CD4-positive, alpha-beta T cell treated with Interferon alpha-2 for 1 hour (primary cell): ENCODE measurements around the gene OR11H6.
"Not testable (repeated sequence)": the region's sequence is repeated elsewhere in the genome, so short reads cannot be mapped to it uniquely, and the experiment has no call there.

ENCODE experiments used
- DNase-seq, 2 donors: peaks; one replicate each; pipeline ENCODE4 v3.0.0-alpha.2; 2020 to 2022

The OR11H6 gene, protein sequence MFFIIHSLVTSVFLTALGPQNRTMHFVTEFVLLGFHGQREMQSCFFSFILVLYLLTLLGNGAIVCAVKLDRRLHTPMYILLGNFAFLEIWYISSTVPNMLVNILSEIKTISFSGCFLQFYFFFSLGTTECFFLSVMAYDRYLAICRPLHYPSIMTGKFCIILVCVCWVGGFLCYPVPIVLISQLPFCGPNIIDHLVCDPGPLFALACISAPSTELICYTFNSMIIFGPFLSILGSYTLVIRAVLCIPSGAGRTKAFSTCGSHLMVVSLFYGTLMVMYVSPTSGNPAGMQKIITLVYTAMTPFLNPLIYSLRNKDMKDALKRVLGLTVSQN

DNA sequence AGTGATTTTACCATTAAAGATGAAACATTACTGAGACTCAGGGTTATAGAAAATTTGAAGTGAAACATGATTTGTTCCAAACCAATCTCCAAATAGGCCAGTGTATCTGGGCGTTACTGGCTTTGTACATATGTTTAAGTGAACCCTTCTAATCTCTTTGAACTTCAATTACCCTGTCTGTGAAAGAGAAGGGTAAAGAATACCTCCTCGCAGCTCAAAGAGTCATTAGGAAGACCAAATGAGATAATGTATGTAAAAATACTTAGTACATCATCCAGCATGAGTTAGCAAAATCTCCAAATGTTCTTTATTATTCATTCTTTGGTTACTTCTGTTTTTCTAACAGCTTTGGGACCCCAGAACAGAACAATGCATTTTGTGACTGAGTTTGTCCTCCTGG is at the start of gene OR11H6:
Gene OR11H6, plus strand, starts transcription at position 301 of the 400 bp plus-strand sequence. Its CDS starts 0 bp downstream, at position 301.
- DNase-seq, result no peak

DNA sequence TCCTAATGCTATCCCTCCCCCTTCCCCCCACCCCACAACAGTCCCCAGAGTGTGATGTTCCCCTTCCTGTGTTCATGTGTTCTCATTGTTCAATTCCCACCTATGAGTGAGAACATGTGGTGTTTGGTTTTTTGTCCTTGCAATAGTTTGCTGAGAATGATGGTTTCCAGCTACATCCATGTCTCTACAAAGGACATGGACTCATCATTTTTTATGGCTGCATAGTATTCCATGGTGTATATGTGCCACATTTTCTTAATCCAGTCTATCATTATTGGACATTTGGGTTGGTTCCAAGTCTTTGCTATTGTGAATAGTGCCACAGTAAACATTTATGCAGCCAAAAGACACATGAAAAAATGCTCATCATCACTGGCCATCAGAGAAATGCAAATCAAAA is 49.3 kb upstream of the OR11H6 start:
- not testable (repeated sequence) for DNase-seq

DNA sequence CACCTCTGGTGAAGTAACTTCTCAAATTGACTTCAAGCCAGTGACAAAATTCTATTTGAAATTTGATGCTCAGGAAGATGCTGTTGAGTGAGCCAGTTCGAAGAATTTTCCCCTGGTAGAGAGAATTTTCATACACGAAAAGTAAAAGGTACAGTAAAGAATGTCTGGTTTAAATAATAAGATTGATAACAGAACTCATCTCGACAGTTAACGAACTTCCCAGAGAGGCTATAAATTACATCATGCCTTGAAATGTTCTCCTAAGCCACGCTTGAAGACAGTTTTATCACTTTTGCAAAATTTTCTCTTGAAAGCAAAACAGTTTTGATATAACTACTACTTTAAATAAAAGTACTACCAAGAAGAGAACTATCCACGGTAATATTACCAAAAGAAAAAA is 47.2 kb upstream of the OR11H6 start:
- DNase-seq, result no peak

DNA sequence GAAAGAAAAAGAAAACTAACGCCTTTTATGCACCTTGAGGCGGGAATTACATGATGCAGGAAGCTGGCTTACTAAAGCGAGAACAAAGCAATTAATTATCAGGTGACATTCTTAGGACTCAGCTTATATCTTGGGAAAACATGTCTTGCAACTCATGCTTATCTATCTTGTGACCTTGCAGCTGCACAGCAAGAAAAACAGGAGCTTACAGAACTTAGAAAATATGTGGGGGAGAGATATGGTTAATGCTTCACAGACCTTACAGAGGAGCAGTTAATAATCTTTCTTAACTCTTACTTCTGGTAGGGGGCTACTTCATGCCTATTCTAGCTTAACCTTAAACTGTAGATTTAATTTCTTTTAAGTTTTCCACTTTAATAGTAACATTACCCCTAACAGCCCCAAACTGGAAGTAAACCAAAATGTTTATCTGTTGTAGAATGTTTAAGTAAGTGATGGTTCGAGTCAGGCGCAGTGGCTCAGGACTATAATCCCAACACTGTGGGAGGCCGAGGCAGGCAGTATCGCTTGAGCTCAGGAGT is 46.0 kb upstream of the OR11H6 start:
- DNase-seq, result no peak

DNA sequence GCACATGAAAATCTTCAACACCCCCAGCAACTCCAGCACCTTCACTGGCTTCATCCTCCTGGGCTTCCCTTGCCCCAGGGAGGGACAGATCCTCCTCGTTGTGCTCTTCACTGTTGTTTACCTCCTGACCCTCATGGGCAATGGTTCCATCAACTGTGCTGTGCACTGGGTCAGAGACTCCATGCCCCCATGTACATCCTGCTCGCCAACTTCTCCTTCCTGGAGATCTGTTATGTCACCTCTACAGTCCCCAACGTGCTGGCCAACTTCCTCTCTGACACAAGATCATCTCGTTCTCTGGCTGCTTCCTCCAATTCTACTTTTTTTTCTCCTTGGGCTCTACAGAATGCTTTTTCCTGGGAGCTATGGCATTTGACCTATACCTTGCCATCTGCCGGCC is 44.3 kb upstream of the OR11H6 start:
- DNase-seq, result peak in 1 of 2 donors; percentile 5

DNA sequence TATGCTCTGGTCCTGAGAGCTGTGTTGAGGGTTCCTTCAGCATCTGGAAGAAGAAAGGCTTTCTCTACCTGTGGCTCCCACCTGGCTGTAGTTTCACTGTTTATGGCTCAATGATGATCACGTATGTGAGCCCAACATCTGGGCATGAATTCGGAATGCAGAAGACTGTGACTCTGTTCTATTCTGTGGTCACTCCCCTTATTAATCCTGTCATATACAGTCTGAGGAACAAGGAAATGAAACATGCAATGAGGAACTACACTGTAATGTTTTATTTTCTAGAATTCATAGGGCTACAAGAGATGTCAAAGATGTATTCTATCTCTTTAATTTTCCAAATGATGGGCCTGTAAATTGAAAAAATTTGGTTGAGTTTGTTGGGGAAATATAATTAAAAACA is 43.6 kb upstream of the OR11H6 start:
- DNase-seq, result no peak

DNA sequence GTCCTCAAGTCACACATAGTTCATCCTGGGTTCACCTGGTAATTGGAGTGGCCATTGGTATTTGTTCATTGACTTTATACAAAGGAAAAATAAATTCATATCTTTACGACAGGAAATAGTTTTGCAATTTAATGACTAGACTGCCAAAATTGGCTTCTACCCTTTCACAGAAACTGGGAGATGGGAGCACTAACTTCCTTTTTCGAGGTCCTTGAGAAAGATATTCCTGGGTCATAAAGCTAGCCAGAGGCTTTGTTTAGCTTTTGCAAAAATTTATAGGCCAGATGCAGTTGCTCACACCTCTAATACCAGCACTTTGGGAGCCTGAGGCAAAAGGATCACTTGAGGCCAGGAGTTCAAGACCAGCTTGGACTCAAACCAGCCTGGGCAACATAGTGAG is 43.0 kb upstream of the OR11H6 start:
- no peak for DNase-seq

DNA sequence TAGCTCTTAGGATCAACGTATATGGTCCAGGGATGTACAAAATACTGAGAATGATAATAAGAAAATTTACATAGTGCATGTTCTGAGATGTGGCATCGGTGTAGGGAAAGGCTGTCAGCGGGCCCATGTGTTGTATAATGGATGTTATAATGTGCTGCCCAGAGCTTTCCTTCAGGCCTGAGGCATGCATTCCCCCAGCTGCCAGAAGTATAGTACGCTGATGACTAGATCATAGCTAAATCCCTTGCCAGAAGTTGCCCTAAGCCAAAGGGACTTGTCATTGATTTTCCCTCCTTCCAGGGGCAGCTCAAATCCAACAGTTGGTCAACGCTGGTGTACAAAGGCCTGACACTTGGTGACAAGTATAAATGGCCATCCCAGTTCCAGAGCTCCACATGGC is 39.3 kb upstream of the OR11H6 start:
- DNase-seq, result no peak

DNA sequence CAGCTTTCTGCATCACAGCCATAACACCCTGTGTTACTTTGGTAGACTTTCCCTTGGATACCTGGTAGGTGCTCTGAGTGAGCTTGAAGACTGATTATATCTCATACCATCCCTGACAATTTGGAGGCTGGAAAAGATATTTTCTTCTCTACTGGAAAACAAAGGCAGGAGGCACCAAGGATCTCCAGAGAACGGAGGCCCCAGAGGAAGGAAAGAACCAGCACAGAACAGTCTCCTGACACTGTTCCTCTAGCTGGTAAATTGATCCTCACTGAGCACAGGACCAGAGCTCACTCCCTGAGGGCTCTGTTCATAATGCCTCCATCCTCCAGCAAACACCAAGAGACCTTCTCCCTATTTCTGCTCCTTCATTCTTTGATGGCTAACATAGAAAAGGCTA is 32.9 kb upstream of the OR11H6 start, which contains the start of gene OR11G2:
Gene OR11G2, plus strand, starts transcription at position 301 of the 400 bp plus-strand sequence. CDS start 6,542 bp downstream, outside the sequence.
- DNase-seq, result no peak

DNA sequence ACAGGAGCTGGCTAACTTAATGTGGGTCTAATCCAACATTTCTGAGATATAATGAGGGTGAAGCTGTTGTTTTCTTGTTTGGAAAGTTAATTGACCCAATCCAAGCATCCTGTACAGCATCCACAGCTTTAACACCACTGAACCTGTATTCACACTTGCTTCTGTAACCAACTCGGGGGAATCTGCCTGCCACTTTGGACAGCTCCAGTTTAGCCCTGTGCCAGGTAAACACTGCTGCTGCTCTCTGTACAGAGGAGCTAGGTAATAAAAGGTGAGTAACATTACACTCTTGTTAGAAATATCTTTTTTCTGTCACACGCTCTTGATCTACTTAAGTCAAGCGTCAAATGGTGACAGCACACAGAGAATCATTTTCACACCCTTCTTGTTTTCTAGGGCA is 32.1 kb upstream of the OR11H6 start:
- no peak for DNase-seq

DNA sequence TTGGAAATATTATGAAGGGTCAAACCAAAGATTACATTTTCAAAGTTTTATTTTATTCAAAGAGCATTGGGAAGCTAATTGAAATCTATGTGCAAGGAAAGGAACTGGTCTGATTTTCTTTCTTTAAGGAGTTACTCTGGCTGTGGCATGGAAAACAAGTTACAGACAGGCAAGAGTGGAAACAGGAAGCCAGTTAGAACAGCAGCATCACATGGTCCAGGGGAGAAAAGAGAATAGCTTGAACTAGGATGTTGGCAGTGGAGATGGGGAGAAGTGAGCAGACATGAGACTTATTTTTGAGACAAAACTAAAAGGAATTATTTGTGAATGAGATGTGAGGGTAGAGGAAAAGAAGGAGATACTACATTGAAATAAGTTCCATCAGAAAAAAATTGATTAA is 29.4 kb upstream of the OR11H6 start:
- no peak for DNase-seq

DNA sequence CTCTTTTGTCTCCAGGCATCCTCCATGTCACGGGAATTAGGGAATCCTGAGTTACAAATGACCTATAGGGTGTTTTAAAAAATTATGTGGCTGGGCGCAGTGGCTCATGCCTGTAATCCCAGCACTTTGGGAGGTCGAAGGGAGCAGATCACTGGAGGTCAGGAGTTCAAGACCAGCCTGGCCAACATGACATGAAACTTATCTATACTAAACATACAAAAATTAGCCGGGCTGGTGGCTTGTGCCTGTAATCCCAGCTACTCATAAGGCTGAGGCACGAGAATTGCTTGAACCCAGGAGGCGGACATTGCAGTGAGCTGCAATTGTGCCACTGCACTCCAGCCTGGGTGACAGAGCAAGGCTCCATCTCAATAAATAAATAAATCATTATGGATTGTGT is 28.3 kb upstream of the OR11H6 start:
- not testable (repeated sequence) for DNase-seq

DNA sequence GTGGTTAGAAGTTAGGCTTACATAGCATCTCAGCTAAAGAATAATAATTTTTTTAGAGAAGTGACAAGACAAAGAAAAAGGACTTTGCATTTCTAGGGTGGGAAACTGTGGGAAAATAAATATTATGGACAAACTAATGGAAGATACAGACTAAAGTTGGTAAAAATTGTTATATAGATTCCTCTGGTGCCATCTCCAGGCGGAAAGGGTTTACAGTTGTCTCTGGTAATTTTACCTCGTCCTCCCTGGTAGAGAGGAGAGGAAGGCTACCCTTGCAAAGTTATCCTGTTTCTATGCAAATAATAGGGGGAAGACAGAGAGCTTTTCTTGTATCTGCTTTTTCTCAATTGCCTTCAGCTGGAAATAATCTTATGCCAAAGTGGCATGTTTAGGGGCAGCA is 27.6 kb upstream of the OR11H6 start:
- no peak for DNase-seq

DNA sequence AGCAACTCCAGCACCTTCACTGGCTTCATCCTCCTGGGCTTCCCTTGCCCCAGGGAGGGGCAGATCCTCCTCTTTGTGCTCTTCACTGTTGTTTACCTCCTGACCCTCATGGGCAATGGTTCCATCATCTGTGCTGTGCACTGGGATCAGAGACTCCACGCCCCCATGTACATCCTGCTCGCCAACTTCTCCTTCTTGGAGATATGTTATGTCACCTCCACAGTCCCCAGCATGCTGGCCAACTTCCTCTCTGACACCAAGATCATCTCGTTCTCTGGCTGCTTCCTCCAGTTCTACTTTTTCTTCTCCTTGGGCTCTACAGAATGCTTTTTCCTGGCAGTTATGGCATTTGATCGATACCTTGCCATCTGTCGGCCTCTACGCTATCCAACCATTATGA is 26.1 kb upstream of the OR11H6 start:
- DNase-seq, result no peak

DNA sequence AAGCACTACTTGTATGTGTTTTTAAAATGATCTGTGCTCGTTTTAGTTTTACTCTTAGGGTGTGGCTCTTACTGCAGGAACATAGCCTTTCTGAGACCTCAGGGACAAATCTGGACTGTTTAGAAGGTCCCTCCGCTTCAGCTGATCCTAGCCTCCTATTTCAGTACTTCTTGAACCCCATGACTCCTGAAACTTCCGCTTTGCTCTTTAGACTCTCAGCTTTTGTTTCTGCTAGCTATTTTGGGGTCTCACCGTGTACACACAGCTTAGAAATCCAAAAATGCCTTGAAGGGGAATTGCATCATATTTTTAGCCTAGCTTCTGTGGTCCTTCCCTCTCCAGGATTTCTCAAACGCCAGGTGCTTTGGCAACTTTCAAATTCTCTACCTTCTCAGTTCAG is 24.5 kb upstream of the OR11H6 start:
- DNase-seq, result no peak

DNA sequence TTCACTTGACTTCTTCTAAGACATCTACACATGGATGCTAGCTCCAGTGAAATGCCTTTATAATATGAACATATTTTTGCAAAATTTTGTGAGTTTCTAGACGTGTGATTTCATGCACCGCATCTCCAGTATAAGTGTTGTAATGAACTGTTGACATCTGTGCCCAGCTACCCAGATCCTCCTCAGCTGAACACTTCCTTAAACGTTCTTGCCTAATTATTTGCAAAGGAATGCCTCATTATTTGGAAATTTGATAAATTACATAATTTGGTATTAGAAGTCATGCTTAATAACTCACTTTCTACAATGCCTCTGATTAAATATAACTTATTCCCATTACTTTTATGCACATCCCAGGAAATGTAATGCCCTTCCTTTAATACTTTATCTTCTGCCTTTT is 18.8 kb upstream of the OR11H6 start:
- DNase-seq, result no peak

DNA sequence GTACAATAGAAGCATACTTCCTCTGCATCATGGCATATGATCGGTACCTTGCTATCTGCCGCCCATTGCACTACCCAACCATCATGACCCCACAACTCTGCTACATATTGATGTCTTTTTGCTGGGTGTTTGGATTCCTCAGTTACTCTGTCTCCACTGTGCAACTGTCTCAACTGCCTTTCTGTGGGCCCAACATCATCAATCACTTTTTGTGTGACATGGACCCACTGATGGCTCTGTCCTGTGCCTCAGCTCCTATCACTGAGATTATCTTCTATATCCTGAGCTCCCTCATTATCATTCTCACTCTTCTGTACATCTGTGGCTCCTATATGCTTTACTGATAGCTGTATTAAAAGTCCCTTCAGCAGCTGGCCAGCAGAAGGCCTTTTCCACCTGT is 13.9 kb upstream of the OR11H6 start:
- DNase-seq, result no peak

DNA sequence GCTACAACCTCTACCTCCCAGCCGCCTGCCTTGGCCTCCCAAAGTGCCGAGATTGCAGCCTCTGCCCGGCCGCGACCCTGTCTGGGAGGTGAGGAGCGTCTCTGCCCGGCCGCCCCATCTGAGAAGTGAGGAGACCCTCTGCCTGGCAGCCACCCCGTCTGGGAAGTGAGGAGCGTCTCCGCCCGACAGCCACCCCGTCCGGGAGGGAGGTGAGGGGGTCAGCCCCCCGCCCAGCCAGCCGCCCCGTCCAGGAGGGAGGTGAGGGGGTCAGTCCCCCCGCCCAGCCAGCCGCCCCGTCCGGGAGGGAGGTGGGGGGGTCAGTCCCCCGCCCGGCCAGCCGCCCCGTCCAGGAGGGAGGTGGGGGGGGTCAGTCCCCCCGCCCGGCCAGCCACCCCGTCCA is 11.1 kb upstream of the OR11H6 start:
- DNase-seq, result not testable (repeated sequence)

DNA sequence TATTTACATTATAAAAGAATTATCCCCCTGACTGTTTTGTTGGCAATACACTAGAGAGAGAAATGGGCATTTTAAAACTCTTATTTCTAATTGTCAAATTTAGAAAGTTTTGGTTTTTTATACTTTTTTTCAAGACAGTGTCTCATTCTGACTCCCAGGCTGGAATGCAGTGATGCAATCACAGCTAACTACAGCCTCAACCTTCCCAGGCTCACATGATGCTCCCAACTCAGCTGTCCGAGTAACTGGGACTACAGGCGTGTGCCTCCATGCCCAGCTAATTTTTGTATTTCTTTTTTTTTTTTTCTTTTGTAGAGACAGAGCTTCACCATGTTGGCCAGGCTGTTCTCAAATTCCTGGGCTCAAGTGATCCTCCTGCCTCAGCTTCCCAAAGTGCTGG is 8.3 kb upstream of the OR11H6 start:
- DNase-seq, result no peak

DNA sequence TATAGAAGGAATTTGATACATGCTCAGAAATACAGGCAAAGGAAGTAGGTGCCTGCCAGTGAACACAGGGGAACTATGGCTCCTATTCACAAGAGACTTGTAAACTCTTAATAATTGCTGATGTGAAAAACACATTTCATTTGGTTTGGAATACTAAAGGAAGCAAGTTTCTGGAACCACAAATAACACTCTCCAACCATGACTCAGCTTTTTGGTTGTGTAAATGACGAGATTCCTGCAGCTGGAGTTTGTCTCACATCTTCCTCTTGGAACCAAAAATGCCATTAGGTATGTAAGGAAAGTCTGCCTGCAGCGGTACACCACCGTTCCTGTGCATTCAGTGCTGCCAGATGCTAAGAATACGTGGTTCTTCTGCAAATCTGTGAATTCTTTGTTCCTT is 4.5 kb upstream of the OR11H6 start:
- no peak for DNase-seq

DNA sequence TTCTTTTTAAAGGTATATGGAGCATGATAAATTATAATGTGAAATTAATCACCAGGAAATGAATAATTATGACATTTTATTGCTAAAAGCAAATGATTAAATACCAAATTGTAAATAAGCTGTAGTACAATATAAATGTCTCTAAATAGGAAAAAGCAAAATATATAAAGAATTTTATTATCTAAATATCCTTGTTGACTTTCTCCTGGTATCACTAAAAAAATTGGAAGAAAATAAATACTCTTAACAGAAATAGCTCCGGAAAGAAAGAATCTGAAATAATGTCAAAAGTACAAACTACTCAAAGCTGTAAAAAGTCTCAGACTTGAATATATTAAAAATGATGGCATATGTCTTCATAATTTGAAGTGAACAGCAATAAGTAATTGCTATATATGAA is 5.2 kb downstream of the OR11H6 start, which contains the start of gene OR11H7:
Gene OR11H7, plus strand, starts transcription at position 301 of the 400 bp plus-strand sequence.
- DNase-seq, result no peak

DNA sequence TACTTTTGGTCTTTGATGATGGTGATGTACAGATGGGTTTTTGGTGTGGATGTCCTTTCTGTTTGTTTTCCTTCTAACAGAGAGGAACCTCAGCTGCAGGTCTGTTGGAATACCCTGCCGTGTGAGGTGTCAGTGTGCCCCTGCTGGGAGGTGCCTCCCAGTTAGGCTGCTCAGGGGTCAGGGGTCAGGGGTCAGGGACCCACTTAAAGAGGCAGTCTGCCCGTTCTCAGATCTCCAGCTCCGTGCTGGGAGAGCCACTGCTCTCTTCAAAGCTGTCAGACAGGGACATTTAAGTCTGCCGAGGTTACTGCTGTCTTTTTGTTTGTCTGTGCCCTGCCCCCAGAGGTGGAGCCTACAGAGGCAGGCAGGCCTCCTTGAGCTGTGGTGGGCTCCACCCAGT is 11.9 kb downstream of the OR11H6 start:
- not testable (repeated sequence) for DNase-seq

DNA sequence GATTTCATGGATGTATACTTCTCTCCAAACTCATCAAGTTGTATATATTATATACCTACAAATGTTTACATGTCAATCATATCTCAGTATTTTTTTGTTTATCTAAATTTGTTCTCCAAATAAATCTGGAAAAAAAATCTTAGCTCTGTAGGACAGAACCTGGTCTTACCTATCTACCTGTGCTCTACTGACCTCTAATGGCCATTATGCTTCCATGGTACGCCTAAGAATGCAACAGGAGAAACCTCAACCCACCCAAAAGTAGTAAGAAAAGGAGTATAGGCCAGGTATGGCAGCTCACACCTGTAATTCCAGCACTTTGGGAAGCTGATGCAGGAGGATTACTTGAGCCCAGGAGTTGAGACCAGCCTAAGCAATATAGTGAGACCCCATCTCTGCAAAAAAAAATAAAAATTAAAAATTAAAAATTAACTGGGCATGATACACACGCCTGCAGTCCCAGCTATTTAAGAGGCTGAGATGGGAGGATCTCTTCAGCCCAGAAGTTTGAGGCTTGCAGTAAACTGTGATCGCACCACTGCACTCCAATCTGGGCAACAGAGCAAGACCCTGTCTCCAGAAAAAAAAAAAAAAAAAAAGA is 24.2 kb downstream of the OR11H6 start:
- peak in 1 of 2 donors; percentile 10 for DNase-seq

DNA sequence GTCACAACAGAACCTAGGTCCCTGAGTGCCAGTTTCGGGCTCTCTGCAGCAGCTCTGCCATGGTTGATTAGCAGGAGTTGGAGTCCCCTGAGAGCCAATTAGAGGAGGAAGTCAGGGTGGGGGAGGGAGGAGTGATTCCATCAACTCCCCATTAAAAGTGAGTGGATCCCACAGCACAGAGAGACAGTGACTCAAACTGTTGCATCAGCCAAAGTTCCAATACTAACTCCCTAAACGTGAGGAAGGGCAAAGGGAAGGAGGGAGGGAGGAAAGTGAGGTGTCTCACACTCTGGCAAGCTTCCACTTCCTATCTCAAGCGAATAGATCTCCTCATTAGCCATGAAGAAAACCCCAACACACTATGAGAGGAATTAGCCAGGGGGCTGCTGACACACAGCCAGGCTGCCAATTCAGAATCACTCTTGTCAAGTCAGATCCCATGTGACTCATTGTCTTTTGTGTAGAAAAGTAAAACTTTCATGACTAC is 39.2 kb downstream of the OR11H6 start:
- no peak for DNase-seq
